ENCODE results near the gene C10orf71. TPM values are rescaled to one million over a fixed set of nuclear protein-coding genes. Genes with fewer than 3 reads are reported as not detected.

C10orf71 gene
- total RNA-seq, 1 experiment from 2014 or later: not detected

DNA sequence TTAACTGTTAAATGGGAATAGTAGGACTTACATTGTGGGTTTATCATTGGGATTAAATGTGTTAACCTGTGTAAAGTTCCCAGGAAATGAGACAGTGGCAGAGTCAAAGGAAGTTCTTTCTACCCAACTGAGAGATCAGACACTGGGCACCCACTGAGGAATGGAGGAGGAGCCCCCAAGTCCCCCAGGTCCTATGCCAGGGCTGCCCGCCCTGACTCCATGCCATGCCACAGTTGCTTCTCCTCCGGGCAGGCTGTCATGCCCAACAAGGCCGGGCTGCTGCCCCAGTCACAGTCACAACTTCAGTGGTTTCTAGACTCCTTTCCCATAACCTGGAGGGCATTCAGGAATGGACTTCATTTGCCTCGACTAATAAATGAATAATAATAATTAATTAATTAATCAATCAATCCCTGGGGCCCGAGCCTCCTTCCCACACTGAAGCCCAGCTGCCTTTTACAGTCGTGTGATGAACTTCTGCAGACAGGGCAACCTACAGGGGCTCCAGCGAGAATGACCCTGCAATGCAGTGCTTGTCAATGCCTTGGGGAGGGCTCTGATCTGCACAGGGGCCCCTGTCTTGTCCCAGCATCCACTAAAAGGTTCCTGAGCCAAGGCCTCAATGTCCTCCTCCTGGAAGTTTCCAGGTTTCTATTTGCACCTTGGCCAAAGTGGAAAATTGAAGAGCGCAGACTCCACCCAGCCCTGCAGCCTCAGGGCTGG is 64.5 kb downstream of the C10orf71 start:
- no peak overlapping the region for H3K9ac ChIP-seq (ENCODE audit: low read length)
- POLR2A ChIA-PET: no interaction called here
- BruUV-seq (replicated peaks): no TSS peak
- H3K9me2 ChIP-seq (ENCODE audit: insufficient read depth): no peaks in the 10 kb centered on the region
- H3K79me2 ChIP-seq (ENCODE audit: insufficient read depth, low read length): no peaks in the 10 kb centered on the region
- H3K4me1 ChIP-seq (ENCODE audit: control insufficient read depth in 1 of 2, insufficient read depth in 2 of 2, low read length in 2 of 2): no peaks in the 10 kb centered on the region; a peak in 1 of 4 replicates
- no peaks in the 10 kb centered on the region for H4K20me1 ChIP-seq (ENCODE audit: insufficient read depth)
- H3K36me3 ChIP-seq (ENCODE audit: control insufficient read depth in 1 of 2, insufficient read depth in 2 of 2, low read length in 2 of 2): no peaks in the 10 kb centered on the region
- ATAC-seq (no peak), DNase-seq (ENCODE audit: low read depth, low spot score) (no peak)
- 0 out of 2 replicates have a peak, but pooled peaks cover 8% of the 10 kb centered on the region for H3K27me3 ChIP-seq (ENCODE audit: insufficient read depth, low read length)
- H3K27ac ChIP-seq (ENCODE audit: low read depth, low read length): no peak overlapping the region
- H3K9me3 ChIP-seq (ENCODE audit: control insufficient read depth in 1 of 2, insufficient read depth in 1 of 2, low read depth in 1 of 2, low read length in 2 of 2): no peaks in the 10 kb centered on the region
- CTCF ChIA-PET: no interaction called here
- H3K4me3 ChIP-seq (replicated peaks in 1 of 2; ENCODE audit: low read depth in 1 of 2, low read length in 2 of 2): no peak overlapping the region
- intact Hi-C loops (cut with micrococcal nuclease): no loop called here
- RAD21 ChIA-PET (ENCODE audit: low non-redundant PET in 1 of 2, low total read pairs in 2 of 2, uncharacterized antibody in 2 of 2, unreplicated experiment in 2 of 2): no interaction called here
- H3K4me2 ChIP-seq (ENCODE audit: low read length): no peak overlapping the region
- TF ChIP-seq, protein P1, sequence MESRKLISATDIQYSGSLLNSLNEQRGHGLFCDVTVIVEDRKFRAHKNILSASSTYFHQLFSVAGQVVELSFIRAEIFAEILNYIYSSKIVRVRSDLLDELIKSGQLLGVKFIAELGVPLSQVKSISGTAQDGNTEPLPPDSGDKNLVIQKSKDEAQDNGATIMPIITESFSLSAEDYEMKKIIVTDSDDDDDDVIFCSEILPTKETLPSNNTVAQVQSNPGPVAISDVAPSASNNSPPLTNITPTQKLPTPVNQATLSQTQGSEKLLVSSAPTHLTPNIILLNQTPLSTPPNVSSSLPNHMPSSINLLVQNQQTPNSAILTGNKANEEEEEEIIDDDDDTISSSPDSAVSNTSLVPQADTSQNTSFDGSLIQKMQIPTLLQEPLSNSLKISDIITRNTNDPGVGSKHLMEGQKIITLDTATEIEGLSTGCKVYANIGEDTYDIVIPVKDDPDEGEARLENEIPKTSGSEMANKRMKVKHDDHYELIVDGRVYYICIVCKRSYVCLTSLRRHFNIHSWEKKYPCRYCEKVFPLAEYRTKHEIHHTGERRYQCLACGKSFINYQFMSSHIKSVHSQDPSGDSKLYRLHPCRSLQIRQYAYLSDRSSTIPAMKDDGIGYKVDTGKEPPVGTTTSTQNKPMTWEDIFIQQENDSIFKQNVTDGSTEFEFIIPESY (IDR thresholded peaks at IDR 0.05; ENCODE audit: extremely low read depth, insufficient replicate concordance, low read length): no peak
- TF ChIP-seq CBX3 (IDR thresholded peaks at IDR 0.05; ENCODE audit: low read depth) (no peak), JUND (IDR thresholded peaks at IDR 0.05) (no peak), CEBPB (IDR thresholded peaks at IDR 0.05; ENCODE audit: low read depth) (no peak), EGR1 (IDR thresholded peaks at IDR 0.05; ENCODE audit: low read depth) (no peak)
- H2AFZ ChIP-seq (ENCODE audit: low read depth, low read length, poor library complexity, severe bottlenecking): no peak overlapping the region

DNA sequence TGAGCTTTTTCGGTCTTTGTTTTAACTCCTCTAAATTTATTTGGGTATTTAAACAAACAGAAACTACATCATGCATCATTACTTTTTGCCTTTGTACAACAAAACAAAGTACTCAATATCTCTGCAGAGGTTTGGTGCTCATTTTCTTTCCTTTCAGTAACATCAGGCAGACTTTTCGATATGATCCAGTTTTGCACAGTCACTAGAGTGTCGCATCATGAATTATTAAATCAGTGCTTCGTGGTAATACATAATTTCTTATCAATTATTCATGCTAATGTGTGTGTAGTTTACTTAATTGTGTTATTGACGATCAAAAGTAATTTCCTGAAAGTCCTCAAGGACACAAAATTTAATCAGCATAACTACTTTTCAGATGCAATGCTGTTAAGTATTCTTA is 65.1 kb downstream of the C10orf71 start:
- POLR2A ChIA-PET: no interaction called here
- no peaks in the 10 kb centered on the region for H3K79me2 ChIP-seq (ENCODE audit: insufficient read depth, low read length)
- no TSS peak for BruUV-seq (replicated peaks)
- DNase-seq (ENCODE audit: low read depth, low spot score) (no peak), ATAC-seq (no peak)
- H3K4me3 ChIP-seq (replicated peaks in 1 of 2; ENCODE audit: low read depth in 1 of 2, low read length in 2 of 2): no peak overlapping the region
- CTCF ChIA-PET: no interaction called here
- H3K9ac ChIP-seq (ENCODE audit: low read length): no peak overlapping the region
- H3K36me3 ChIP-seq (ENCODE audit: control insufficient read depth in 1 of 2, insufficient read depth in 2 of 2, low read length in 2 of 2): no peaks in the 10 kb centered on the region
- no peak overlapping the region for H2AFZ ChIP-seq (ENCODE audit: low read depth, low read length, poor library complexity, severe bottlenecking)
- RAD21 ChIA-PET (ENCODE audit: low non-redundant PET in 1 of 2, low total read pairs in 2 of 2, uncharacterized antibody in 2 of 2, unreplicated experiment in 2 of 2): no interaction called here
- H3K27me3 ChIP-seq (ENCODE audit: insufficient read depth, low read length): 0 out of 2 replicates have a peak, but pooled peaks cover 8% of the 10 kb centered on the region
- no peaks in the 10 kb centered on the region for H4K20me1 ChIP-seq (ENCODE audit: insufficient read depth)
- H3K9me3 ChIP-seq (ENCODE audit: control insufficient read depth in 1 of 2, insufficient read depth in 1 of 2, low read depth in 1 of 2, low read length in 2 of 2): no peaks in the 10 kb centered on the region
- intact Hi-C loops (cut with micrococcal nuclease): no loop called here
- H3K9me2 ChIP-seq (ENCODE audit: insufficient read depth): no peaks in the 10 kb centered on the region
- no peak overlapping the region for H3K27ac ChIP-seq (ENCODE audit: low read depth, low read length)
- H3K4me1 ChIP-seq (ENCODE audit: control insufficient read depth in 1 of 2, insufficient read depth in 2 of 2, low read length in 2 of 2): peaks cover 0 to under 1% of the 10 kb centered on the region in 2 experiments; a peak in 1 of 4 replicates
- no peak overlapping the region for H3K4me2 ChIP-seq (ENCODE audit: low read length)
- no peak for TF ChIP-seq SRF (IDR thresholded peaks at IDR 0.05; ENCODE audit: low read depth)
- TF ChIP-seq ZFX (IDR thresholded peaks at IDR 0.05): no peak
- no peak for TF ChIP-seq ZNF274 (IDR thresholded peaks at IDR 0.05; ENCODE audit: low read depth, low read length)
- TF ChIP-seq, protein P1 (IDR thresholded peaks at IDR 0.05; ENCODE audit: extremely low read depth, insufficient replicate concordance, low read length): no peak
- no peak for TF ChIP-seq EZH2 (IDR thresholded peaks at IDR 0.05)
- no peak for TF ChIP-seq CBX3 (IDR thresholded peaks at IDR 0.05; ENCODE audit: low read depth)
- no peak for TF ChIP-seq ELF1 (IDR thresholded peaks at IDR 0.05; ENCODE audit: borderline replicate concordance, low read depth)
- no peak for TF ChIP-seq POLR2A (IDR thresholded peaks at IDR 0.05; ENCODE audit: borderline replicate concordance, extremely low read depth, insufficient read depth, insufficient read length)
- TF ChIP-seq, protein P2, sequence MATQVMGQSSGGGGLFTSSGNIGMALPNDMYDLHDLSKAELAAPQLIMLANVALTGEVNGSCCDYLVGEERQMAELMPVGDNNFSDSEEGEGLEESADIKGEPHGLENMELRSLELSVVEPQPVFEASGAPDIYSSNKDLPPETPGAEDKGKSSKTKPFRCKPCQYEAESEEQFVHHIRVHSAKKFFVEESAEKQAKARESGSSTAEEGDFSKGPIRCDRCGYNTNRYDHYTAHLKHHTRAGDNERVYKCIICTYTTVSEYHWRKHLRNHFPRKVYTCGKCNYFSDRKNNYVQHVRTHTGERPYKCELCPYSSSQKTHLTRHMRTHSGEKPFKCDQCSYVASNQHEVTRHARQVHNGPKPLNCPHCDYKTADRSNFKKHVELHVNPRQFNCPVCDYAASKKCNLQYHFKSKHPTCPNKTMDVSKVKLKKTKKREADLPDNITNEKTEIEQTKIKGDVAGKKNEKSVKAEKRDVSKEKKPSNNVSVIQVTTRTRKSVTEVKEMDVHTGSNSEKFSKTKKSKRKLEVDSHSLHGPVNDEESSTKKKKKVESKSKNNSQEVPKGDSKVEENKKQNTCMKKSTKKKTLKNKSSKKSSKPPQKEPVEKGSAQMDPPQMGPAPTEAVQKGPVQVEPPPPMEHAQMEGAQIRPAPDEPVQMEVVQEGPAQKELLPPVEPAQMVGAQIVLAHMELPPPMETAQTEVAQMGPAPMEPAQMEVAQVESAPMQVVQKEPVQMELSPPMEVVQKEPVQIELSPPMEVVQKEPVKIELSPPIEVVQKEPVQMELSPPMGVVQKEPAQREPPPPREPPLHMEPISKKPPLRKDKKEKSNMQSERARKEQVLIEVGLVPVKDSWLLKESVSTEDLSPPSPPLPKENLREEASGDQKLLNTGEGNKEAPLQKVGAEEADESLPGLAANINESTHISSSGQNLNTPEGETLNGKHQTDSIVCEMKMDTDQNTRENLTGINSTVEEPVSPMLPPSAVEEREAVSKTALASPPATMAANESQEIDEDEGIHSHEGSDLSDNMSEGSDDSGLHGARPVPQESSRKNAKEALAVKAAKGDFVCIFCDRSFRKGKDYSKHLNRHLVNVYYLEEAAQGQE (IDR thresholded peaks at IDR 0.05; ENCODE audit: low read depth): no peak
- TF ChIP-seq SIN3A (IDR thresholded peaks at IDR 0.05; ENCODE audit: low read depth): no peak

Data from HCT116 (cell line).